ENCODE data around the gene HTR1A. TPM values are rescaled to one million over a fixed set of nuclear protein-coding genes. Genes with fewer than 3 reads are reported as not detected.

HTR1A gene
- total and polyA plus RNA-seq, 4 donors: 0.99 to 6.4 (median 3.8) TPM

- no peaks in the 10 kb centered on the region for H3K4me1 ChIP-seq (ENCODE audit: control insufficient read depth, insufficient read depth, low read length)
- H3K27me3 ChIP-seq (ENCODE audit: control insufficient read depth, insufficient read depth, low read length): no peaks in the 10 kb centered on the region
- H3K36me3 ChIP-seq (ENCODE audit: control insufficient read depth, insufficient read depth, low read length): no peaks in the 10 kb centered on the region
- H3K27ac ChIP-seq (ENCODE audit: low read depth, low read length): no peak overlapping the region
- H3K4me3 ChIP-seq (ENCODE audit: low read depth, low read length): no peak overlapping the region
- DNase-seq (ENCODE audit: low read depth in 4 of 6, low spot score in 6 of 6): no peak
- peaks cover 2% of the 10 kb centered on the region for H3K9me3 ChIP-seq (ENCODE audit: control insufficient read depth, insufficient read depth, low read length)
These were observed 45.5 kb downstream of the HTR1A start for GRCh38 chr5:63916786-63917185.

DNA sequence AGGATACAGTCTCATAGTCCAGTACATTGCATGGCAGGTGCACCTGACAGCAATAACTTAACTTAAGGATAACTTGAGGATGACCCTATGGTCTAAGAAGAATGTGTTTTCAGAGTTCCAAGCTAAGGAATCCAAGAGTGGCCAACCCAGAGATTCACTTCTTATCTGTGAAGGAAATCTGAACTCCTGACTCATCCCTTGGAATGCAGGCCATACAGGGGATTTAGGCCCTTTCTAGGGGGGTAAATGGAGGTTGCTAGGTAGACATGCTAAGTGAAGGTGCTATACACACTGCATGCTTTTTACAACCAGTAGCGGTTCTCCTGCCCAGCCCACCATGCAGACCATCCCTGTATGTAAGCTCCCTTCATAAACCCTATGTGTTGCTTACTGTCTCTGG, 50.4 kb downstream of the HTR1A start:
- Histone ChIP-seq H3K27me3 (ENCODE audit: control insufficient read depth, insufficient read depth, low read length) (no peaks in the 10 kb centered on the region), H3K4me3 (ENCODE audit: low read depth, low read length) (no peak overlapping the region), H3K9me3 (ENCODE audit: control insufficient read depth, insufficient read depth, low read length) (peaks cover 2% of the 10 kb centered on the region), H3K27ac (ENCODE audit: low read depth, low read length) (no peak overlapping the region), H3K36me3 (ENCODE audit: control insufficient read depth, insufficient read depth, low read length) (no peaks in the 10 kb centered on the region), H3K4me1 (ENCODE audit: control insufficient read depth, insufficient read depth, low read length) (no peaks in the 10 kb centered on the region)
- no peak for DNase-seq (ENCODE audit: low read depth in 4 of 6, low spot score in 6 of 6)
- 100% methylated on average over 1 of the region's 1 CpG for WGBS (ENCODE audit: insufficient coverage)

Other genes with a start within 250 kb of the HTR1A start
- 10 to 100 TPM; 16.6 to 39.4 TPM for gene RNF180, start 203.4 kb upstream of the HTR1A start, total RNA-seq
- 10 to 100 TPM; 10.0 to 19.3 TPM for gene RNF180, start 203.4 kb upstream of the HTR1A start, polyA plus RNA-seq (ENCODE audit: insufficient read length in 2 of 2)